ENCODE measurements around the gene GBA2.

DNA sequence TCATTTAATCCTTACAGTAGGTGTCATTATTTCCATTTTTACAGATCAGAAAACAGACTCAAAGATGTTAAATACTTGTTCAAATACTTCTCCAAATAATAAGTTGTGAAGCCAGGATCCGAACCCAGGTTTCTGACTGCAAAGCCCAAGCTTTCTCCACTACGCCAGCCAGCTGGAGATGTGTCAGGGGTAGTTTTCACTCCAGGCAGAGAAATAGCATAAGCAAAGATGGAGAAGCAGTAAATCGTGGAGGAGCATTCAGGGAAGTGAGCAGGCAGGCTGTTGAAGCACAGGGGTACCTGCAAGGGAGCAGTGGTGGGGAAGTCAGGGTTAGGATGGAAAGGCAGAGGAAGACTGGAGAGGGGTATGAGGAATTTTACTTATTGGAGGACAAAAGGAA is 19.9 kb downstream of the GBA2 start:
- TF ChIP-seq, protein P1, sequence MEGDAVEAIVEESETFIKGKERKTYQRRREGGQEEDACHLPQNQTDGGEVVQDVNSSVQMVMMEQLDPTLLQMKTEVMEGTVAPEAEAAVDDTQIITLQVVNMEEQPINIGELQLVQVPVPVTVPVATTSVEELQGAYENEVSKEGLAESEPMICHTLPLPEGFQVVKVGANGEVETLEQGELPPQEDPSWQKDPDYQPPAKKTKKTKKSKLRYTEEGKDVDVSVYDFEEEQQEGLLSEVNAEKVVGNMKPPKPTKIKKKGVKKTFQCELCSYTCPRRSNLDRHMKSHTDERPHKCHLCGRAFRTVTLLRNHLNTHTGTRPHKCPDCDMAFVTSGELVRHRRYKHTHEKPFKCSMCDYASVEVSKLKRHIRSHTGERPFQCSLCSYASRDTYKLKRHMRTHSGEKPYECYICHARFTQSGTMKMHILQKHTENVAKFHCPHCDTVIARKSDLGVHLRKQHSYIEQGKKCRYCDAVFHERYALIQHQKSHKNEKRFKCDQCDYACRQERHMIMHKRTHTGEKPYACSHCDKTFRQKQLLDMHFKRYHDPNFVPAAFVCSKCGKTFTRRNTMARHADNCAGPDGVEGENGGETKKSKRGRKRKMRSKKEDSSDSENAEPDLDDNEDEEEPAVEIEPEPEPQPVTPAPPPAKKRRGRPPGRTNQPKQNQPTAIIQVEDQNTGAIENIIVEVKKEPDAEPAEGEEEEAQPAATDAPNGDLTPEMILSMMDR (IDR thresholded peaks at IDR 0.05): no peak
- TF ChIP-seq EZH2 (IDR thresholded peaks at IDR 0.05) (no peak), EZH2phosphoT487 (IDR thresholded peaks at IDR 0.05) (no peak)
